Esophagus squamous epithelium (tissue), 5 donors: ENCODE results near the gene CD22. TPM values are rescaled to one million over a fixed set of nuclear protein-coding genes. Genes with fewer than 3 reads are reported as not detected.
"Not testable (repeated sequence)": the region's sequence is repeated elsewhere in the genome, so short reads cannot be mapped to it uniquely, and the experiment has no call there.

Experiments used
- DNase-seq: peaks from one replicate; lab custom pipeline; 2025; lab: John Stamatoyannopoulos, UW
- H3K27ac ChIP-seq, 4 donors: fragments of 200-600 bp; sonication (generic); one replicate each; pipeline ENCODE4 v1.5.1; 2016 to 2019; ENCODE audit warnings: mild to moderate bottlenecking in 1 of 4
- H3K27me3 ChIP-seq, 4 donors: fragments of 200-600 bp; sonication (generic); 1 replicate in 3 of 4; 2 replicates in 1 of 4; pipeline versions ENCODE4 v1.5.1 to v1.6.0; 2017 to 2021; ENCODE audit warnings: antibody characterized with exemption in 1 of 4
- H3K36me3 ChIP-seq, 3 donors: fragments of 200-600 bp; sonication (generic); one replicate each; pipeline ENCODE4 v1.5.1; 2016 to 2019
- H3K4me1 ChIP-seq, 3 donors: fragments of 200-600 bp; sonication (generic); one replicate each; pipeline ENCODE4 v1.5.1; 2017 to 2019
- H3K4me3 ChIP-seq, 4 donors: fragments of 200-600 bp; sonication (generic); 1 replicate in 3 of 4; 2 replicates in 1 of 4; pipeline ENCODE4 v1.5.1; 2016 to 2019; ENCODE audit warnings: mild to moderate bottlenecking in 2 of 4, moderate library complexity in 1 of 4
- H3K9me3 ChIP-seq, 3 donors: fragments of 200-600 bp; sonication (generic); one replicate each; pipeline ENCODE4 v1.5.1; 2016 to 2019
- POLR2A ChIP-seq, 4 donors: fragments of 450-650 bp; IDR thresholded peaks; one replicate each; pipeline ENCODE4 v1.6.1; 2017; ENCODE audit warnings: antibody characterized with exemption in 4 of 4, mild to moderate bottlenecking in 4 of 4, moderate library complexity in 3 of 4
- WGBS, 2 donors: methylation state at CpG; one replicate each; pipeline ENCODE4 v1.1.5; 2018; 5-methylcytosine and 5-hydroxymethylcytosine counted together
- intact Hi-C: fragments of 100-400 bp; cut with DNase I; formaldehyde crosslinking; loops from one replicate; pipeline ENCODE4 v1.15.0; 2022
- total RNA-seq, 4 donors: library from RNA; depleted of rRNA; stranded (reverse); fragments of >200 nt; gene quantifications; one replicate each; pipeline ENCODE4 v1.1.0, GENCODE V29; 2016
- TF ChIP-seq, protein P1 (sequence below), 6 experiments: fragments of 450-650 bp in 4 of 6; fragments of 200-600 bp in 2 of 6; sonication (generic) in 2 of 6; IDR thresholded peaks; one replicate each; pipeline ENCODE4 v1.5.1; 2016 to 2019; ENCODE audit warnings: antibody characterized with exemption in 6 of 6, mild to moderate bottlenecking in 4 of 6, moderate library complexity in 4 of 6
- donor health status: DM: yes; HTN: yes; CAD: no.

CD22 gene
- total RNA-seq, 4 donors from 2014 or later, result 0.11 to 6.1 (median 1.9) TPM

DNA sequence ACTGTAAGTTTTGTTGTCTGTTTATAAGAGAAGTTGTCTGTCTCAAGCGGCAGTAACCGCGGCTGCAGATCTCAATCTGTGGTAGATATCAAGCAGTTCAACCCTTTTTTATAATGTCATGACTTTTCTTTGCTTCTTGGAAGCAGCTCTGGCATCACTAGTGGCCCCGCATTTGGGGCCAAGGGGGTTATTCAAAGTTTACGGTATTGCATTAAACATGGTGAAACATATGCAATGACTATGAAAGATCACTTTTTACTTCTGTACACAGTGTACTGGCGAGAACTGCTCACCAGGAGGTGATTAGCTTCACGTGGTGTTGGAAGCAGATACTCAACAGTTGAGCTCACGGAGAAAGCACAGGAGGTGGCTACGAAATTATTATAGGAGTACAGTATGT, 24.6 kb downstream of the CD22 start:
- intact Hi-C loops, result loop anchor here (5.0 kb wide), 1 partner anchor 144 kb away; no protein-coding TSS in a partner anchor
- Histone ChIP-seq H3K27me3 (peaks cover 0 to 70% (median 0%) of the 10 kb centered on the region in 4 donors), H3K36me3 (no peaks in the 10 kb centered on the region), H3K4me3 (no peak overlapping the region), H3K9me3 (no peaks in the 10 kb centered on the region), H3K27ac (no peak overlapping the region), H3K4me1 (peaks cover 0 to 6% (median 0%) of the 10 kb centered on the region in 3 donors)
- WGBS, 2 donors, result 60 to 64% methylated on average over 9 of the region's 9 CpGs
- TF ChIP-seq, protein P1, sequence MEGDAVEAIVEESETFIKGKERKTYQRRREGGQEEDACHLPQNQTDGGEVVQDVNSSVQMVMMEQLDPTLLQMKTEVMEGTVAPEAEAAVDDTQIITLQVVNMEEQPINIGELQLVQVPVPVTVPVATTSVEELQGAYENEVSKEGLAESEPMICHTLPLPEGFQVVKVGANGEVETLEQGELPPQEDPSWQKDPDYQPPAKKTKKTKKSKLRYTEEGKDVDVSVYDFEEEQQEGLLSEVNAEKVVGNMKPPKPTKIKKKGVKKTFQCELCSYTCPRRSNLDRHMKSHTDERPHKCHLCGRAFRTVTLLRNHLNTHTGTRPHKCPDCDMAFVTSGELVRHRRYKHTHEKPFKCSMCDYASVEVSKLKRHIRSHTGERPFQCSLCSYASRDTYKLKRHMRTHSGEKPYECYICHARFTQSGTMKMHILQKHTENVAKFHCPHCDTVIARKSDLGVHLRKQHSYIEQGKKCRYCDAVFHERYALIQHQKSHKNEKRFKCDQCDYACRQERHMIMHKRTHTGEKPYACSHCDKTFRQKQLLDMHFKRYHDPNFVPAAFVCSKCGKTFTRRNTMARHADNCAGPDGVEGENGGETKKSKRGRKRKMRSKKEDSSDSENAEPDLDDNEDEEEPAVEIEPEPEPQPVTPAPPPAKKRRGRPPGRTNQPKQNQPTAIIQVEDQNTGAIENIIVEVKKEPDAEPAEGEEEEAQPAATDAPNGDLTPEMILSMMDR (IDR thresholded peaks at IDR 0.05), result no peak
- no peak for TF ChIP-seq POLR2A (IDR thresholded peaks at IDR 0.05)
- DNase-seq, result no peak

DNA sequence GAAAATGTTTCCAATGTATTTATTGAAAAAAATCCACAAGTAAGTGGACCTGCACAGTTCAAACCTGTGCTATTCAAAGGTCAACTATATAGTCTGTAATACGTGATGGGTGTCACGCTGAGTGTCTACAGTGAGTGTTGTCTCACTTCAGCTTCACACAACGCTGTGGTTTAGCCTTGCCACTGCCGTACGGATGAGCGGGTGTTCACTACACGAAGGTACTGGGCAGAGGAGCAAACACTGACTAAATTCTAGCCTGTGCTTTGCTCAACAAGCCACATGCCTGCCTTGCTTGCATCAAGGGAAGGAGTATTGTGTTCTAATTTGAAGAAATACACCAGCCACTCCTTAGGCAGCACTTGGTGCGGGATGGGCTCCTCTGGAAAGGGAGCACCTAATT, 25.9 kb downstream of the CD22 start:
- intact Hi-C loops, result loop anchor here (5.0 kb wide), 1 partner anchor 142 kb away; no protein-coding TSS in a partner anchor
- WGBS, 2 donors, result 70 to 79% methylated on average over 8 of the region's 8 CpGs
- TF ChIP-seq, protein P1 (IDR thresholded peaks at IDR 0.05), result no peak
- no peak for TF ChIP-seq POLR2A (IDR thresholded peaks at IDR 0.05)
- Histone ChIP-seq H3K9me3 (no peaks in the 10 kb centered on the region), H3K27me3 (peaks cover 0 to 61% (median 0%) of the 10 kb centered on the region in 4 donors), H3K4me1 (peaks cover 0 to 6% (median 0%) of the 10 kb centered on the region in 3 donors), H3K4me3 (no peak overlapping the region), H3K36me3 (no peaks in the 10 kb centered on the region), H3K27ac (no peak overlapping the region)
- no peak for DNase-seq

DNA sequence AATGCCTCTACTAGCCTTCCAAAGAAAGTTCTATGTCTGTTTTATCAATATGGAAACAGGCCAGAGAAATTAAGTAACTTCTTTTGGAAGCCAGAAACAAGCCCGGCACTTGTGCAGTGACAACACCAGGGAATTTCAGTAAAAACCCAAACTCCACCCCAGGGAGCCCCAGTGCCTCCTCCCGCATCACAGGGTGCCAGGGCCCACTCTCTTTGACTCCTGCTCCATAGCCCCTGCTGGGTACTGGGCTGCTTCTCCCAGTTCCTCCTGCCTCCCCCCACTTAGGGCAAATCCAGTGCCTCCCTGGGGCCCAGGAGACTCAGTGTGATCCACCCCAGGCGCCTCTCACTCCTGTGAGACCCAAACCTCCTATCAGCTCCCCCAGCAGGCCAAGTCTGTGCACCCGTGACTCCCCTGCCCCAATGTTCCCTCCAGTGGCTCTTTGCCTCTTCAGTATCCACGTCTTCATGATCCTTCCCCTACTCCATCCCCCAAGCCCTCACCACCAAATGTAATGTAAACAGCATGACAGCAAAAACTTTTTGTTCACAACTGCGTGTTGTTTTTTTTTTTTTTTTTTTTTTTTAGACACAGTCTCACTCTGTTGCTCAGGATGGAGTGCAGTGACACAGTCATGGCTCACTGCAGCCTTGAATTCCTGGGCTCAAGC, 26.9 kb downstream of the CD22 start:
- intact Hi-C loops, result no loop called here
- H3K9me3 ChIP-seq, result no peaks in the 10 kb centered on the region
- peaks cover 0 to 6% (median 0%) of the 10 kb centered on the region in 3 donors for H3K4me1 ChIP-seq
- no peak for DNase-seq
- WGBS, 2 donors, result 19 to 48% methylated on average over 6 of the region's 6 CpGs
- no peak overlapping the region for H3K4me3 ChIP-seq
- H3K27me3 ChIP-seq, result peaks cover 0 to 51% (median 0%) of the 10 kb centered on the region in 4 donors
- H3K27ac ChIP-seq, result no peak overlapping the region
- no peaks in the 10 kb centered on the region for H3K36me3 ChIP-seq
- TF ChIP-seq POLR2A (IDR thresholded peaks at IDR 0.05), result no peak
- TF ChIP-seq, protein P1 (IDR thresholded peaks at IDR 0.05), result no peak

DNA sequence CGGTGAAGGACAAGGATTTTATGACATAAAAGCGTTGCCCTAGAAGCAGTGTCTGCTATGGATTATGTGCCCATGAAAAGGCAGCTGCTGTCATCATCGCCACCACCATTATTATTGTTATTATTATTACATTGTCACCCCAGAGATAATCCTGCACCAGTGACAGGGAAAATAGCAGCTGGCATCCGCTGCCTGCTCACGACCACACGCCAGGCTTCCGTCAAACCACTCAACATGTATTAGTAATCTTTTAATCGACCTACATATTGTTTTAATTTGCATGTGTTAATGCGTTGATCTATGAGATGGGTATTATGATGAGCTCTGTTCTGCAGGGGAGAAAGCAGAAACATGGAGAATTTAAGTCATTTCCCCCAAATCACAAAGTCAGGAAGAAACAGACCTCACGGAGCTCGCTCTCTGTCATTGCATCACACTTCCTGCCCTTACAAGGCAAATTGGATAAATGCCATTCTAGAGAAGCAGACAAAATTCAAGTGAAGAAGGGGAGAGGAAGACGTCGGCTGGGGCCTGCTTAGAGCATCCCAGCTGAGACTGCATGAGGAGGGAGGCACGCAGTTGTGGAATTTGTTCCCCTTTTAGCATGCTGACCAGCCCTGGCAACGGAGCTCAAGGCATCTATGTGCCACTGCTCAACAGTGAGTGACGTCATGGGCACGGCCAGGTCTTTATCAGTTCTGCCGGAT, 29.0 kb downstream of the CD22 start, which contains the start of gene FFAR3:
Gene FFAR3 (plus strand): TSS at position 594 of the 707 bp plus-strand sequence. CDS start 431 bp downstream, outside the sequence.
- no peak for DNase-seq
- H3K9me3 ChIP-seq, result no peaks in the 10 kb centered on the region
- H3K27ac ChIP-seq, result no peak within 1 kb of the TSS
- no peak within 1 kb of the TSS for H3K4me3 ChIP-seq
- H3K27me3 ChIP-seq, result peaks cover 0 to 30% (median 0%) of the 10 kb centered on the region in 4 donors
- TF ChIP-seq POLR2A (IDR thresholded peaks at IDR 0.05), result no peak
- TF ChIP-seq, protein P1 (IDR thresholded peaks at IDR 0.05), result no peak
- WGBS, 2 donors, result 38 to 46% methylated on average over 17 of the region's 18 CpGs
- intact Hi-C loops, result no loop called here
- no peaks in the 10 kb centered on the region for H3K36me3 ChIP-seq
- H3K4me1 ChIP-seq, result peaks cover 0 to under 1% (median 0%) of the 10 kb centered on the region in 3 donors

DNA sequence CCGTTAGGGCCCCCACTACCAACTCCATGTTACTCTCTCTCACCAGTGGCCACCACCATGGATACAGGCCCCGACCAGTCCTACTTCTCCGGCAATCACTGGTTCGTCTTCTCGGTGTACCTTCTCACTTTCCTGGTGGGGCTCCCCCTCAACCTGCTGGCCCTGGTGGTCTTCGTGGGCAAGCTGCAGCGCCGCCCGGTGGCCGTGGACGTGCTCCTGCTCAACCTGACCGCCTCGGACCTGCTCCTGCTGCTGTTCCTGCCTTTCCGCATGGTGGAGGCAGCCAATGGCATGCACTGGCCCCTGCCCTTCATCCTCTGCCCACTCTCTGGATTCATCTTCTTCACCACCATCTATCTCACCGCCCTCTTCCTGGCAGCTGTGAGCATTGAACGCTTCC, 29.8 kb downstream of the CD22 start:
- H3K4me1 ChIP-seq, intact Hi-C loops, DNase-seq, H3K9me3 ChIP-seq, H3K36me3 ChIP-seq, H3K27ac ChIP-seq, H3K4me3 ChIP-seq: not testable (repeated sequence)
- WGBS, 2 donors, result 80% methylated on average over 7 of the region's 16 CpGs; no CpG with 5 or more reads in 1 of the 2 donors
- peaks cover 0 to 24% (median 0%) of the 10 kb centered on the region in 4 donors for H3K27me3 ChIP-seq

DNA sequence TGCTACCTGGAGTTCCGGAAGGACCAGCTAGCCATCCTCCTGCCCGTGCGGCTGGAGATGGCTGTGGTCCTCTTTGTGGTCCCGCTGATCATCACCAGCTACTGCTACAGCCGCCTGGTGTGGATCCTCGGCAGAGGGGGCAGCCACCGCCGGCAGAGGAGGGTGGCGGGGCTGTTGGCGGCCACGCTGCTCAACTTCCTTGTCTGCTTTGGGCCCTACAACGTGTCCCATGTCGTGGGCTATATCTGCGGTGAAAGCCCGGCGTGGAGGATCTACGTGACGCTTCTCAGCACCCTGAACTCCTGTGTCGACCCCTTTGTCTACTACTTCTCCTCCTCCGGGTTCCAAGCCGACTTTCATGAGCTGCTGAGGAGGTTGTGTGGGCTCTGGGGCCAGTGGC, 30.4 kb downstream of the CD22 start:
- H3K4me3 ChIP-seq, H3K36me3 ChIP-seq, H3K9me3 ChIP-seq, DNase-seq, H3K4me1 ChIP-seq, H3K27ac ChIP-seq, intact Hi-C loops: not testable (repeated sequence)
- WGBS, 2 donors, result 81% methylated on average over 13 of the region's 21 CpGs; no CpG with 5 or more reads in 1 of the 2 donors
- peaks cover 0 to 21% (median 0%) of the 10 kb centered on the region in 4 donors for H3K27me3 ChIP-seq

DNA sequence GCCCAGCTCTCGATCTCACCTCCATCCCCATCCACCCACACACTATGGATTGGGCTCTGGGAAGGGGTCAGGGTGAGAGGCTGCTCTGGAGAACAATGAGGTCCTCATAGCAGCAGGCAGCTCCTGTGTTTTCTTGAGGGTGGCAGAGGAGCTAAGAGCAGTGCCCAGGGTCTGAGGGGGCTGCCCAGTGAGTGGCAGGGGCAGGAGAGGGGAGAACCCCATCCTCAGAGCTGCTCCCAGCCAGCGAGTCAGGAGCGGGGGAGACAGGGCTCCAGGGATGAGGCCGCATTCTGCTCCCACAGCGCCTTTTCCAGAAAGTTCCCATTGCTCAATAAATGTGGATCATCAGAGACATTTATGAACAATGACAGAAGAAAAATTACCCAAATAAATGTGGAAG, 31.1 kb downstream of the CD22 start:
- intact Hi-C loops, H3K4me1 ChIP-seq, H3K27ac ChIP-seq, H3K9me3 ChIP-seq, H3K4me3 ChIP-seq, DNase-seq, H3K36me3 ChIP-seq: not testable (repeated sequence)
- no CpG with 5 or more reads among the region's 5 CpGs for WGBS, 2 donors
- H3K27me3 ChIP-seq, result peaks cover 0 to 17% (median 0%) of the 10 kb centered on the region in 4 donors
